H1 (cell line): ENCODE measurements around the gene FADS3. TPM values are rescaled to one million over a fixed set of nuclear protein-coding genes. Genes with fewer than 3 reads are reported as not detected.

Experiments
- CTCF ChIA-PET: fragments of 300-600 bp; sonication (Branson Sonifier 250); formaldehyde crosslinking; loops from one replicate; lab custom pipeline; 2021; ENCODE audit not compliant: partially characterized antibody; lab: Charles Lee
- POLR2A ChIA-PET: fragments of 300-600 bp; sonication (Branson Sonifier 250); formaldehyde crosslinking; loops from one replicate; lab custom pipeline; 2021; ENCODE audit warnings: inconsistent platforms; ENCODE audit not compliant: partially characterized antibody; lab: Charles Lee
- DNase-seq, 2 experiments: peaks; one replicate each; pipeline versions ENCODE4 v3.0.0 to v3.0.0-alpha.2; 2010 to 2022; ENCODE audit warnings: low spot score in 2 of 2, low read depth in 1 of 2, mixed read lengths in 1 of 2
- FAIRE-seq: peaks from 2 replicates; lab custom pipeline; 2011; peaks lifted over from hg19 to GRCh38; lab: Jason Lieb, UNC
- H2AFZ ChIP-seq: 2 replicates; pipeline ENCODE4 v1.8.1; 2012; ENCODE audit warnings: low read length, inconsistent platforms
- H2AK5ac ChIP-seq: 2 replicates; pipeline ENCODE4 v1.6.1; 2013; ENCODE audit warnings: low read depth, low read length
- H2BK120ac ChIP-seq: replicated peaks from 2 replicates; pipeline ENCODE3; 2013; ENCODE audit warnings: low read depth, low read length, inconsistent platforms
- H2BK12ac ChIP-seq: 2 replicates; pipeline ENCODE4 v1.6.1; 2013; ENCODE audit warnings: low read depth, low read length
- H2BK15ac ChIP-seq: 2 replicates; pipeline ENCODE4 v1.6.1; 2013; ENCODE audit warnings: low read length
- H2BK20ac ChIP-seq: 2 replicates; pipeline ENCODE4 v1.6.1; 2013; ENCODE audit warnings: low read length
- H2BK5ac ChIP-seq: 2 replicates; pipeline ENCODE4 v1.6.1; 2013; ENCODE audit warnings: low read depth, low read length
- H3K14ac ChIP-seq: 2 replicates; pipeline ENCODE4 v1.6.1; 2013; ENCODE audit warnings: inconsistent platforms; ENCODE audit not compliant: insufficient read length
- H3K18ac ChIP-seq: 2 replicates; pipeline ENCODE4 v1.6.1; 2013; ENCODE audit warnings: low read length; ENCODE audit errors: extremely low read depth
- H3K23ac ChIP-seq: 2 replicates; pipeline ENCODE4 v1.6.1; 2013; ENCODE audit warnings: inconsistent platforms; ENCODE audit not compliant: insufficient read length
- H3K23me2 ChIP-seq: 2 replicates; pipeline ENCODE4 v1.6.1; 2013; ENCODE audit warnings: low read depth, low read length
- H3K27ac ChIP-seq: 2 replicates; pipeline ENCODE4 v1.6.1; 2011; ENCODE audit warnings: low read depth, low read length, inconsistent platforms
- H3K27me3 ChIP-seq, 4 experiments: replicated peaks in 1 of 4; 1 replicate in 1 of 4; 2 replicates in 3 of 4; pipeline versions ENCODE4 v1.6.1 to v1.8.1; 2011 to 2013; ENCODE audit warnings: low read length in 3 of 4, mild to moderate bottlenecking in 3 of 4, inconsistent platforms in 2 of 4, mixed read lengths in 2 of 4, moderate library complexity in 1 of 4; ENCODE audit not compliant: control insufficient read depth in 3 of 4, insufficient read depth in 3 of 4; ENCODE audit errors: extremely low read depth in 1 of 4
- H3K36me3 ChIP-seq, 4 experiments: 2 replicates each; pipeline versions ENCODE4 v1.6.1 to v1.8.1; 2011 to 2013; ENCODE audit warnings: mild to moderate bottlenecking in 4 of 4, low read length in 3 of 4, moderate library complexity in 2 of 4, control low read depth in 1 of 4, inconsistent platforms in 1 of 4; ENCODE audit not compliant: insufficient read depth in 4 of 4, control insufficient read depth in 2 of 4
- H3K4ac ChIP-seq: replicated peaks from 2 replicates; pipeline ENCODE3; 2013; ENCODE audit warnings: low read length, low read depth, mixed read lengths, inconsistent platforms; ENCODE audit not compliant: insufficient read length
- H3K4me1 ChIP-seq, 4 experiments: replicated peaks in 1 of 4; 1 replicate in 1 of 4; 2 replicates in 3 of 4; pipeline versions ENCODE4 v1.6.1 to v1.8.1; 2011 to 2013; ENCODE audit warnings: low read length in 3 of 4, inconsistent platforms in 2 of 4, mixed read lengths in 1 of 4; ENCODE audit not compliant: insufficient read depth in 4 of 4, control insufficient read depth in 3 of 4
- H3K4me2 ChIP-seq, 2 experiments: 2 replicates each; pipeline versions ENCODE4 v1.6.1 to v1.8.1; 2011 to 2013; ENCODE audit warnings: low read depth in 2 of 2, low read length in 2 of 2, control low read depth in 1 of 2, inconsistent platforms in 1 of 2, mild to moderate bottlenecking in 1 of 2; ENCODE audit not compliant: insufficient read depth in 1 of 2
- H3K4me3 ChIP-seq, 4 experiments: fragments of 200-600, 300-600 bp in 1 of 4; sonication (generic), shearing (Covaris generic), sonication (Bioruptor Twin) in 1 of 4; 2 replicates each; pipeline versions ENCODE4 v1.5.1 to v1.8.1; 2011 to 2016; ENCODE audit warnings: low read length in 4 of 4, low read depth in 3 of 4, control low read depth in 2 of 4, inconsistent platforms in 2 of 4, mild to moderate bottlenecking in 2 of 4, mixed read lengths in 1 of 4, moderate library complexity in 1 of 4; ENCODE audit not compliant: insufficient read depth in 2 of 4; ENCODE audit errors: extremely low read depth in 1 of 4
- H3K56ac ChIP-seq: replicated peaks from 2 replicates; pipeline ENCODE3; 2013; ENCODE audit warnings: low read depth, mild to moderate bottlenecking, mixed read lengths, low read length, inconsistent platforms; ENCODE audit not compliant: insufficient read length
- H3K79me1 ChIP-seq: 2 replicates; pipeline ENCODE4 v1.6.1; 2013; ENCODE audit warnings: low read depth, low read length, control low read depth
- H3K79me2 ChIP-seq, 2 experiments: 2 replicates each; pipeline versions ENCODE4 v1.6.1 to v1.8.1; 2012 to 2013; ENCODE audit warnings: low read length in 2 of 2, mild to moderate bottlenecking in 2 of 2, inconsistent platforms in 1 of 2; ENCODE audit not compliant: insufficient read depth in 2 of 2, control insufficient read depth in 1 of 2
- H3K9ac ChIP-seq, 4 experiments: replicated peaks in 1 of 4; 1 replicate in 1 of 4; 2 replicates in 3 of 4; pipeline versions ENCODE4 v1.6.1 to v1.8.1; 2011 to 2013; ENCODE audit warnings: low read depth in 3 of 4, low read length in 3 of 4, control low read depth in 2 of 4, mild to moderate bottlenecking in 2 of 4, moderate library complexity in 2 of 4, inconsistent platforms in 1 of 4; ENCODE audit errors: extremely low read depth in 1 of 4
- H3K9me3 ChIP-seq, 2 experiments: 2 replicates each; pipeline versions ENCODE4 v1.6.1 to v1.8.1; 2012 to 2013; ENCODE audit warnings: mild to moderate bottlenecking in 2 of 2, moderate library complexity in 2 of 2, control low read depth in 1 of 2, inconsistent platforms in 1 of 2, low read depth in 1 of 2, low read length in 1 of 2, mixed read lengths in 1 of 2; ENCODE audit not compliant: insufficient read depth in 2 of 2
- H4K20me1 ChIP-seq, 2 experiments: replicated peaks in 1 of 2; 2 replicates each; pipeline versions ENCODE3 to v1.8.1; 2011 to 2013; ENCODE audit warnings: inconsistent platforms in 2 of 2, low read length in 2 of 2, mild to moderate bottlenecking in 1 of 2; ENCODE audit not compliant: insufficient read depth in 2 of 2, control insufficient read depth in 1 of 2
- H4K5ac ChIP-seq: 2 replicates; pipeline ENCODE4 v1.6.1; 2013; ENCODE audit warnings: low read length, low read depth, mixed read lengths, inconsistent platforms; ENCODE audit not compliant: insufficient read length
- H4K8ac ChIP-seq: 2 replicates; pipeline ENCODE4 v1.8.0; 2013; ENCODE audit warnings: mild to moderate bottlenecking, moderate library complexity, low read length, inconsistent platforms; ENCODE audit not compliant: insufficient read depth; ENCODE audit errors: extremely low read depth
- H4K91ac ChIP-seq: replicated peaks from 2 replicates; pipeline ENCODE3; 2013; ENCODE audit warnings: low read length, mixed read lengths, inconsistent platforms; ENCODE audit not compliant: insufficient read length
- CREB1 ChIP-seq: IDR thresholded peaks from 2 replicates; pipeline ENCODE4 v1.6.1; 2012; ENCODE audit warnings: inconsistent platforms
- EP300 ChIP-seq, 2 experiments: IDR thresholded peaks; 1 replicate in 1 of 2; 2 replicates in 1 of 2; pipeline ENCODE4 v1.6.1; 2011 to 2012; ENCODE audit warnings: low read depth in 2 of 2, low read length in 2 of 2, mild to moderate bottlenecking in 2 of 2, borderline replicate concordance in 1 of 2, inconsistent platforms in 1 of 2, moderate library complexity in 1 of 2
- POLR2AphosphoS5 ChIP-seq: IDR thresholded peaks from 2 replicates; pipeline ENCODE4 v1.6.1; 2011; ENCODE audit warnings: low read depth, low read length
- TAF1 ChIP-seq: IDR thresholded peaks from 2 replicates; pipeline ENCODE4 v1.6.1; 2011; ENCODE audit warnings: mild to moderate bottlenecking, low read depth, low read length
- TBP ChIP-seq: IDR thresholded peaks from 2 replicates; pipeline ENCODE4 v1.6.1; 2011; ENCODE audit warnings: low read depth, low read length, improper control_type of control experiment
- TEAD4 ChIP-seq: IDR thresholded peaks from 2 replicates; pipeline ENCODE4 v1.6.1; 2012; ENCODE audit warnings: low read depth, low read length, inconsistent platforms, mixed read lengths
- WGBS, 2 experiments: shearing (Covaris generic) in 1 of 2; methylation state at CpG; one replicate each; pipeline versions ENCODE4 v1.1.6 to v1.1.7; 2013 to 2015; ENCODE audit warnings: low lambda C conversion rate in 2 of 2, mixed read lengths in 2 of 2, inconsistent platforms in 1 of 2, low coverage in 1 of 2, missing lambda C conversion rate in 1 of 2; ENCODE audit not compliant: insufficient replicate concordance in 2 of 2, insufficient coverage in 1 of 2, insufficient read length in 1 of 2; ENCODE audit errors: extremely low coverage in 1 of 2, missing lambda C conversion rate in 1 of 2; 5-methylcytosine and 5-hydroxymethylcytosine counted together
- polyA plus RNA-seq, 7 experiments: library from polyadenylated mRNA; depleted of rRNA in 3 of 7; stranded (reverse) in 5 of 7; unstranded in 2 of 7; fragments of >200 nt in 5 of 7; fragments of 200-250 nt in 2 of 7; gene quantifications; 1 replicate in 5 of 7; 2 replicates in 1 of 7; 4 replicates in 1 of 7; pipeline versions ENCODE4 v1.2.1 to v1.2.3, GENCODE V29; 2011 to 2013; ENCODE audit warnings: missing spikeins in 2 of 7, mixed read lengths in 2 of 7
- total RNA-seq: library from RNA; stranded (reverse); fragmentation: NEBNext Ultra II Directional; extraction: Animal tissue kit (Norgen Biotek cat#: 25700); gene quantifications from 2 replicates; pipeline ENCODE4 v1.2.1, GENCODE V29; 2021

The FADS3 gene
- total and polyA plus RNA-seq, 2 of the 8 experiments (the other 6 are each of a cell fraction or from before 2014, with no cell fraction given): 43.8 to 76.3 TPM

- H3K23ac ChIP-seq: no peak overlapping the region
- peaks cover 3% of the 10 kb centered on the region; the same call in 1 of the 2 replicates for H3K23me2 ChIP-seq
- H2BK120ac ChIP-seq: no peak overlapping the region
- H4K20me1 ChIP-seq: no peaks in the 10 kb centered on the region
- H2AFZ ChIP-seq: no peak overlapping the region
- no peak overlapping the region for H4K91ac ChIP-seq
- H2BK15ac ChIP-seq: no peak overlapping the region
- H3K4ac ChIP-seq: no peak overlapping the region
- POLR2A ChIA-PET: interaction anchor here (0.6 to 1.9 kb wide), 3 partner anchors 10 to 165 kb away, joined by 3 to 8 read pairs (median 5); partner anchors contain the start of gene FTH1
- H2AK5ac ChIP-seq: 0 out of 2 replicates have a peak overlapping the region, but pooled peaks have one; percentile 53
- H3K27ac ChIP-seq: no peak overlapping the region
- 0 out of 2 replicates have a peak overlapping the region, but pooled peaks have one; percentile 24 for H2BK5ac ChIP-seq
- H3K14ac ChIP-seq: no peak overlapping the region
- no peak overlapping the region for H2BK12ac ChIP-seq
- no peaks in the 10 kb centered on the region for H3K9me3 ChIP-seq
- H3K79me1 ChIP-seq: no peaks in the 10 kb centered on the region
- no peaks in the 10 kb centered on the region for H3K36me3 ChIP-seq
- no peak overlapping the region for H3K56ac ChIP-seq
- no peaks in the 10 kb centered on the region for H3K79me2 ChIP-seq
- DNase-seq: no peak
- peaks cover 0 to 21% (median 10%) of the 10 kb centered on the region in 4 experiments; a peak in 6 of 7 replicates for H3K4me1 ChIP-seq
- WGBS, 2 experiments: 74% methylated on average over 6 of the region's 6 CpGs; no CpG with 5 or more reads in 1 of the 2 experiments
- no peak overlapping the region; a peak in 1 of 7 replicates for H3K9ac ChIP-seq
- H3K4me3 ChIP-seq: no peak overlapping the region
- H4K5ac ChIP-seq: no peak overlapping the region
- no peak overlapping the region for H2BK20ac ChIP-seq
- peaks cover 0 to 9% (median 6%) of the 10 kb centered on the region in 4 experiments; a peak in 4 of 7 replicates for H3K27me3 ChIP-seq
- no peak overlapping the region for H3K18ac ChIP-seq
- FAIRE-seq: no peak
- CTCF ChIA-PET: interaction anchor here (3.2 to 11.1 kb wide), 2 partner anchors 12 to 35 kb away, joined by 23 to 202 read pairs; no protein-coding TSS in a partner anchor
- H3K4me2 ChIP-seq: no peak overlapping the region
- H4K8ac ChIP-seq: no peak overlapping the region; the same call in 1 of the 2 replicates
- TF ChIP-seq POLR2AphosphoS5: no peak
- TF ChIP-seq CREB1: no peak
- no peak for TF ChIP-seq EP300 (IDR thresholded peaks at IDR 0.05; ENCODE audit: borderline replicate concordance in 1 of 2, low read depth in 2 of 2, low read length in 2 of 2)
- TF ChIP-seq TEAD4: no peak
- no peak for TF ChIP-seq TBP
- no peak for TF ChIP-seq TAF1
Measured at GRCh38 chr11:61912530-61912898, 21.2 kb upstream of the FADS3 start.
